HUES48 (cell line): ENCODE data around the gene SH2D3A.
"Not testable (repeated sequence)": the region's sequence is repeated elsewhere in the genome, so short reads cannot be mapped to it uniquely, and the experiment has no call there.

Experiments
- H3K27ac ChIP-seq: one replicate; pipeline ENCODE4 v1.7.0; 2013; ENCODE audit warnings: low read depth, low read length, inconsistent platforms
- H3K27me3 ChIP-seq: 2 replicates; pipeline ENCODE4 v1.6.1; 2013; ENCODE audit warnings: mild to moderate bottlenecking, low read length; ENCODE audit not compliant: control insufficient read depth, insufficient read depth
- H3K36me3 ChIP-seq: 2 replicates; pipeline ENCODE4 v1.6.1; 2013; ENCODE audit warnings: low read length; ENCODE audit not compliant: control insufficient read depth, insufficient read depth
- H3K4me1 ChIP-seq: 2 replicates; pipeline ENCODE4 v1.6.1; 2013; ENCODE audit warnings: mild to moderate bottlenecking, low read length; ENCODE audit not compliant: control insufficient read depth, insufficient read depth
- H3K4me3 ChIP-seq: 2 replicates; pipeline ENCODE4 v1.5.1; 2013; ENCODE audit warnings: mild to moderate bottlenecking, low read depth, low read length
- H3K9ac ChIP-seq: 2 replicates; pipeline ENCODE4 v1.6.1; 2013; ENCODE audit warnings: mild to moderate bottlenecking, low read depth, low read length, moderate library complexity
- H3K9me3 ChIP-seq: 2 replicates; pipeline ENCODE4 v1.6.1; 2013; ENCODE audit warnings: low read length; ENCODE audit not compliant: control insufficient read depth, insufficient read depth

The SH2D3A gene

DNA sequence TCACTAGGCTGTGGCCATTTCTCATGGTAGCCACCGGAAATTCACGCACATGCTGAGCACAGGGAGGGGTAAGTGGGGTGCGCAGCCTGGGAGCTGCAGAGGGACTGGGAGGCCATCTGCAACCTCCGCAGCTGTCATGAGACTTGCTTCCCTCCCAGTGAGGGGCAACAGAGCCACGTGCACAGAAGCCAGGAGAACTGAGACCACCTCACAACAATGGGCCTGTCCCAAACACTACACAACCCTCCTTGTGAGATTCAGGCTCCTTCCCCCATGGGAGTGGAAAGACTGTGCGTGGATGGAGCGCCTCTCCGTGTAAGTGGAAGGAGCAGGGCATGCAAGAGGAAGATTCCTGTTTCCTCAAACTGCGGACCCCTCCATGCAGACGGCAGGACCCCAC, 55.6 kb downstream of the SH2D3A start:
- Histone ChIP-seq H3K27me3 (peaks cover 30% of the 10 kb centered on the region), H3K27ac (no peak overlapping the region), H3K9me3 (no peaks in the 10 kb centered on the region), H3K4me1 (no peaks in the 10 kb centered on the region; the same call in 1 of the 2 replicates), H3K36me3 (no peaks in the 10 kb centered on the region), H3K9ac (no peak overlapping the region), H3K4me3 (no peak overlapping the region)

DNA sequence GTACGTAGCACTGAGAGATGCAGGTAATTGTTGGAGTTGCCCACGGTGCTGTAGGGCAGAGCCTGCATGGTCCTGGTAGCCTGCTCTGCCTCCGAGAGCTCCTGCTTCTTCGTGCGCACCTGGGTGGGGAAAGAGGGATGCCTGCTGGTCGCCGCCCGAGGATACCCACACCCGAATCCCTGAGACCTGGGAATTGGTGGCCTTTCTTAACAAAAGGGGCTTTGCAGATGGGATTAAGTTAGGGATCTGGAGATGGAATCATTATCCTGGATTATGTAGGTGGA, 56.2 kb downstream of the SH2D3A start:
- Histone ChIP-seq H3K4me3 (peak overlapping the region; percentile 38), H3K27me3 (peaks cover 30% of the 10 kb centered on the region), H3K4me1 (no peaks in the 10 kb centered on the region), H3K9me3 (0 out of 2 replicates have a peak, but pooled peaks cover 3% of the 10 kb centered on the region), H3K27ac (no peak overlapping the region), H3K36me3 (no peaks in the 10 kb centered on the region), H3K9ac (no peak overlapping the region)

DNA sequence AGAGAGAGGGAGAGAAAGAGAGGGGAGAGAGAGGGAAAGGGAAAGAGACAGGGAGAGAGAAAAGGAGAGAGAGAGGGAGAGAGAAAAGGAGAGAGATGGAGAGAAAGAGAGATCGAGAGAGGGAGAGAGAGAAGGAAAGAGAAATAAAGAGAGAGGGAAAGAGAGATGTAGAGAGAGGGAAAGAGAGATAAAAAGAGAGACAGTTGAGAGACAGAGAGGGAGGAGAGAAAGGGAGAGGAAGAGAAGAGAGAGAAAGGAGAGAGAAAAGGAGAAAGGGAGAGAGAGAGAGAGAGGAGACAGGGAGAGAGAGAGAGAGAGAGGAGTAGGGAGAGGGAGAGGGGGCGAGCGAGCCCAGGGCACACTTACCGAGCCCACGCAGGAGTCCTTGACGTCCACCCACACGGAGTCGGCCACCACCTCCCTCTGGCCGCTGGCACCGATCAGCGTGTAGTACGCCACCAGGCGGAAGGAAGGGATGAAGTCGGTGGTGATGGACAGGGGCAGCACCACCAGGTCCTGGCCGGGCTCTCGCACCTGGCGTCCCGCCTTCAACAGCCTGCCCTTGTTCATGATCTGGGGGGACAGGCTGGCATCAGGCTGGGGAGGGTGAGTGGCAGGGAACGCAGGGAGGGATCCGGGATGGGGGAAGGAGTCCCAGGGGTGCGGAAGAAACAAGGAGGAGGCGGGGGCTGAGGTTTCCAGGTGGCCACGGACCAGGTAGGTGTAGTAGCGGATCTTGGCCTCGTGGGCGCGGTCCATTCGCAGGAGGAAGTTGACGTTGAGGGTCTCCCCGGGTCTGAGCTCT, 56.8 kb downstream of the SH2D3A start:
- Histone ChIP-seq H3K27me3 (peaks cover 30% of the 10 kb centered on the region), H3K9me3 (0 out of 2 replicates have a peak, but pooled peaks cover 4% of the 10 kb centered on the region), H3K27ac (no peak overlapping the region), H3K9ac (no peak overlapping the region), H3K36me3 (no peaks in the 10 kb centered on the region), H3K4me3 (peak overlapping the region; percentile 38), H3K4me1 (no peaks in the 10 kb centered on the region)

DNA sequence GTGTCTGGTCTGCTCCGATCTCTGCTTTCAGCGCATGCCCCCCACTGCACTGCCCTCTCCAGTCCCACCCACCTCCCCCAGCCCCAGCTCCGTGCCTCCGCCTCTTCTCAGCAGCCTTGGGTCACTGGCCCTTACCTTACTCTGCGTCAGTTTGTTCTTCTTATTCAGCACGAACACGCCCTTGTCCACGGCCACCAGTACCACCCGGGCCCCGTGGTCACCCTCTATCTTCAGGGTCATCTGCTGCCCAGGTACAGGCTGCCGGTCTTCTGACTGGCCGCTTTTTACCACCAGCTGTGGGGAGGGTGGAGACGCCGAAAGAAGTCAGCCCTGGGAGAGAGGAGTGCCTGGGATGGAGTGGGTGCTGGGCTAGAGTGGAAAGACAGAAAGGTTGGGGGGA, 57.7 kb downstream of the SH2D3A start:
- peaks cover 4% of the 10 kb centered on the region; the same call in 1 of the 2 replicates for H3K9me3 ChIP-seq
- H3K4me1 ChIP-seq: no peaks in the 10 kb centered on the region
- no peaks in the 10 kb centered on the region for H3K36me3 ChIP-seq
- no peak overlapping the region for H3K9ac ChIP-seq
- H3K27ac ChIP-seq: no peak overlapping the region
- H3K27me3 ChIP-seq: peaks cover 30% of the 10 kb centered on the region
- no peak overlapping the region for H3K4me3 ChIP-seq

DNA sequence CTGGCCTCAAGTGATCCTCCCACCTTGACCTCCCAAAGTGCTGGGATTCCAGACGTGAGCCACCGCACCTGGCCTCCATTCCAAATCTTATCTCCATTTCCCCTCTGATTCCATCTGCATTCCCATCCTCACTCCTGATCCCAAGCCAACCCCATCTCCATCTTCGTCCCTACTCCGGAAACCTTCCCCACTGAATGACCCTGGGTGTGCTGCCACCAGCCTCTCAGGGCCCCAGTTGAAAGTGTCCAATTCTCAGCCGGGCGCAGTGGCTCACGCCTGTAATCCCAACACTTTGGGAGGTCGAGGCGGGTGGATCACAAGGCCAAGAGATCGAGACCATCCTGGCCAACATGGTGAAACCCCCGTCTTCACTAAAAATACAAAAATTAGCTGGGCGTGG, 58.3 kb downstream of the SH2D3A start:
- peaks cover 30% of the 10 kb centered on the region for H3K27me3 ChIP-seq
- H3K4me3 ChIP-seq, H3K27ac ChIP-seq, H3K36me3 ChIP-seq, H3K4me1 ChIP-seq, H3K9me3 ChIP-seq, H3K9ac ChIP-seq: not testable (repeated sequence)

DNA sequence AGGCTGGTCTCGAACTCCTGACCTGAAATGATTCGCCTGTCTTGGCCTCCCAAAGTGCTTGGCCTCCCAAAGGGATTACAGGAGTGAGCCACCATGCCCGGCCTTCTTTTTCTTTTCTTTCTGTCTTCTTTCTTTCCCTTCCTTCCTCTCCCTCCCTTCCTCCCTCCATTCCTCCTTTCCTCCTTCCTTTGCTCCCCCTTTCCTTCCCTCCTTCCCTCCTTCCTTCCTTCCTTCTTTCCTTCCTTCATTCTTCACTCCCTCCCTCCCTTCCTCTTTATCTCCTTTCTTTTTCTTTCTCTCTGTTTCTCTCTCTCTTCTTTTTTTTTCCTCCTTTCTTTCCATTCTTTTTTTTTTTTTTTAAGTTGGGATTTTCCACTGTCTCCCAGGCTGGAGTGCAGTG, 58.9 kb downstream of the SH2D3A start:
- Histone ChIP-seq H3K4me1 (no peaks in the 10 kb centered on the region), H3K9ac (no peak overlapping the region), H3K9me3 (peaks cover 4% of the 10 kb centered on the region; the same call in 1 of the 2 replicates), H3K27me3 (peaks cover 30% of the 10 kb centered on the region), H3K27ac (no peak overlapping the region), H3K36me3 (no peaks in the 10 kb centered on the region), H3K4me3 (no peak overlapping the region)

DNA sequence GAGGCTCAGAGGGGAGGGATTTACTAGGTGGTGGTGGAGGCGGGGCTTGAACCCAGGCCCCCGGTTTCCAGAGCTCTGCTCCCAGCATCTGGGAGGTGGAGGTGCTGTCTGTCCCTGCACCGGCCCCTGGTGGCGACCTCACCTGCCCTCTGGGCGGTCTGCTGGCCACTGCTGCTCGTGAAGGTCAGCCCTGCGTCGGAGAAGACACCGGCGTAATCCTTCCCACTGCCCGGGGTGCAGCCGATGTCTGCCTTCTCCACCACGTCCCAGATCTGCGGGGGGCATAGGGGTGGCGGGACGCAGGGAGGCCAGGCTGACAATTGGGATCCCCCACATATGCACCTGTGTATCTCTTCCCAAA, 59.6 kb downstream of the SH2D3A start:
- H3K9me3 ChIP-seq: peaks cover 4% of the 10 kb centered on the region; the same call in 1 of the 2 replicates
- H3K4me1 ChIP-seq: no peaks in the 10 kb centered on the region
- no peak overlapping the region for H3K9ac ChIP-seq
- no peaks in the 10 kb centered on the region for H3K36me3 ChIP-seq
- H3K4me3 ChIP-seq: no peak overlapping the region
- peaks cover 30% of the 10 kb centered on the region for H3K27me3 ChIP-seq
- H3K27ac ChIP-seq: no peak overlapping the region

DNA sequence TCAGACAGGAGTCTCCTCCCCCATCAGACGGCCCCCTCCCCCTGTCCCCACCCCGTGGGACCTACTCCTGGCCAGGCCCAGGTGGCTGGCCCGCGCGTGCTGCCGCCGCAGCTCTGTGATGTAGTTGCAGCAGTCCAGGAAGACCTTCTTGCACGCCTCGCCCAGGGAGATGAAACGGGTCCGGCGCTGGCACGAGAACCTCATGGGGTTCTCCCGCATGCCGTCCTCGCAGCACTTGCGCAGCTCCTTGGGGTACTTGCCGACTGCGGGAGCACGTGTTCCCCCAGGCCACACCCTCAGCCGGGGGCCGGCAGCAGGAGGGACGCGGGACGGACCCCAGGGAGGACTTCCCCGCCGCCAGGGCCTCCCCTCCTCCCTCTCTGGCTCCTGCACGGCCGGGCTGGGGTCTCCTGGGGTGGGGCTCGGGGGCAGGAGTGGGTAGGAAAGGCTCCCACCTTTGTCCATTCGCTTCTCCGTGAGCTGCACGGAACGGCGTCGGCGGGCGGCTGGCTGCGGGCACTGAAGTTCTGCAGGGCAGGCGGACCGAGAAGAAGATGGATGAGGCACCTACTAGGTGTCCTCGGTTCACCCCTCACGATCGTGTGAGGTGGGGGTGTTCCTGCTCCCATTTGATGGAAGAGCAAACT, 60.1 kb downstream of the SH2D3A start:
- Histone ChIP-seq H3K9ac (no peak overlapping the region), H3K27ac (no peak overlapping the region), H3K4me3 (no peak overlapping the region), H3K27me3 (peaks cover 29% of the 10 kb centered on the region), H3K36me3 (no peaks in the 10 kb centered on the region), H3K4me1 (no peaks in the 10 kb centered on the region), H3K9me3 (peaks cover 4% of the 10 kb centered on the region; the same call in 1 of the 2 replicates)

DNA sequence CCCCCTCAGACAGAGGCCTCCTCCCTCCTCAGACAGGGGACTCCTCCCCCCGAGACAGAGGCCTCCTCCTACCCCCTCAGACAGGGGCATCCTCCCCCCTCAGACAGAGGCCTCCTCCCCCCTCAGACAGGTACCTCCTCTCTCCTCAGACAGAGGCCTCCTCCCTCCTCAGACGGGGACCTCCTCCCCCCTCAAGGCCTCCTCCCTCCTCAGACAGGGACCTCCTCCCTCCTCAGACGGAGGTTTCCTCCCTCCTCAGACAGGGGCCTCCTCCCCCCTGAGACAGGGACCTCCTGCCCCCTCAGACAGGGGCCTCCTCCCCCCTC, 60.6 kb downstream of the SH2D3A start:
- no peaks in the 10 kb centered on the region for H3K4me1 ChIP-seq

DNA sequence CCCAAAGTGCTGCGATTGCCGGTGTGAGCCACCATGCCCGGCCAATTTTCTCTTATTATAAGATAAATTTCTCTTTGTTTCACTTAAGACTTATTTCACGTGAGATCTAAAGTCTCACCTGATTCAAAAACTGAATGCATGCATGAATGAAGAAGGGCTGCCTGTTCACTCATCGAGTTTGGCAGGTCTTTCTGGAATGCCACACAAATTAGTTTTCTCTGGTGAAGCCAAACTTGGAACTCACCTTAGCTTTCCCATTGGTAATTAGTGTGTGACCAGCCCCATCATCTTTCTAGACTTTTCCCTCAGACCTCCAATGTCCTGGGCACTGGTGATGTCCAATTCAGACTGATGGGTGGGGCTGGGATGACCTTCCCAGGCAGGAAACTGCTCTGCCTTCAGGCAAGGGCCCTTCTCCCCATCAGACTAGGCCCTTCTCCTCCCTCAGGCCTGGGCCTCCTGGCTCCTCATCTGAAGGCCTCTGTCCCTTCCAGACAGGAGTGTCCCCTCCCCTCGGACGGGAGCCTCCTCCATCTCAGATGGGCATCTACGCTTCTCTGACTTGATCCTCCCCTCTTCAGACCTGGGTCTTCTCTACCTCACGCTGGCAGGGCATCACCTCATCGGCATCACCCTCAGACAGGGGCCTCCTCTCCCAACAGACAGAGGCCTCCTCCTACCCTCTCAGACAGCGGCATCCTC, 61.2 kb downstream of the SH2D3A start:
- Histone ChIP-seq H3K9ac (no peak overlapping the region), H3K27ac (no peak overlapping the region), H3K36me3 (no peaks in the 10 kb centered on the region), H3K9me3 (peaks cover 6% of the 10 kb centered on the region), H3K27me3 (peaks cover 18% of the 10 kb centered on the region), H3K4me1 (no peaks in the 10 kb centered on the region), H3K4me3 (no peak overlapping the region)

More for the DNA sequence above, 60.6 kb downstream of the SH2D3A start:
- no peak overlapping the region for H3K9ac ChIP-seq
- peaks cover 23% of the 10 kb centered on the region for H3K27me3 ChIP-seq
- H3K4me3 ChIP-seq: no peak overlapping the region
- no peak overlapping the region for H3K27ac ChIP-seq
- H3K36me3 ChIP-seq: no peaks in the 10 kb centered on the region
- peaks cover 4% of the 10 kb centered on the region for H3K9me3 ChIP-seq
